GM12864 (cell line): ENCODE results near the gene ROR1.

Experiments
- DNase-seq: peaks from one replicate; pipeline ENCODE4 v3.0.0-alpha.2; 2011; ENCODE audit warnings: low read depth
- H3K4me3 ChIP-seq: 2 replicates; pipeline ENCODE4 v1.5.1; 2011; ENCODE audit warnings: mild to moderate bottlenecking, low read depth, low read length, control low read depth
- TF ChIP-seq, protein P1 (sequence below): IDR thresholded peaks from 2 replicates; pipeline ENCODE4 v1.5.1; 2011; ENCODE audit warnings: low read depth, mild to moderate bottlenecking, moderate library complexity, low read length, control low read depth, inconsistent platforms; ENCODE audit errors: missing control alignments

ROR1 gene

DNA sequence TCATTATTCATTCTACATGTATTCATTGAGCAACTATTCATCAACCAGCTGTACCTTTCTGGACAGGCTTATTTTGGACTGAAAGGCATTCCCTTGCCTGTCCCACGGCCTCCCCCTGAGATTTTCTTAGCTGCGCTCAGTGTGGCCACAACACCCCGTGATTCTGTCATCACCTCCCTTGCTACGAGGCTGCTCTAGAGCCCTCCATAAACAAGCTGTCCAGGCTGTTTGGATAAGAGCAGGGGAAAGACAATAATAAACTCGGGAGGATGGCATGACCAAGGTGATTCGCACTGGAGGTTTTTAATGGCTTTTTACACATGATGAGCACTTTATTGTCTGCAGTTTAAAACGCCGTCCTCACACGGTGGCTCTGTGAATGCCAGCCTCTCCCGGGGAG lies 139.7 kb downstream of the ROR1 start:
- TF ChIP-seq, protein P1, sequence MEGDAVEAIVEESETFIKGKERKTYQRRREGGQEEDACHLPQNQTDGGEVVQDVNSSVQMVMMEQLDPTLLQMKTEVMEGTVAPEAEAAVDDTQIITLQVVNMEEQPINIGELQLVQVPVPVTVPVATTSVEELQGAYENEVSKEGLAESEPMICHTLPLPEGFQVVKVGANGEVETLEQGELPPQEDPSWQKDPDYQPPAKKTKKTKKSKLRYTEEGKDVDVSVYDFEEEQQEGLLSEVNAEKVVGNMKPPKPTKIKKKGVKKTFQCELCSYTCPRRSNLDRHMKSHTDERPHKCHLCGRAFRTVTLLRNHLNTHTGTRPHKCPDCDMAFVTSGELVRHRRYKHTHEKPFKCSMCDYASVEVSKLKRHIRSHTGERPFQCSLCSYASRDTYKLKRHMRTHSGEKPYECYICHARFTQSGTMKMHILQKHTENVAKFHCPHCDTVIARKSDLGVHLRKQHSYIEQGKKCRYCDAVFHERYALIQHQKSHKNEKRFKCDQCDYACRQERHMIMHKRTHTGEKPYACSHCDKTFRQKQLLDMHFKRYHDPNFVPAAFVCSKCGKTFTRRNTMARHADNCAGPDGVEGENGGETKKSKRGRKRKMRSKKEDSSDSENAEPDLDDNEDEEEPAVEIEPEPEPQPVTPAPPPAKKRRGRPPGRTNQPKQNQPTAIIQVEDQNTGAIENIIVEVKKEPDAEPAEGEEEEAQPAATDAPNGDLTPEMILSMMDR = no peak

DNA sequence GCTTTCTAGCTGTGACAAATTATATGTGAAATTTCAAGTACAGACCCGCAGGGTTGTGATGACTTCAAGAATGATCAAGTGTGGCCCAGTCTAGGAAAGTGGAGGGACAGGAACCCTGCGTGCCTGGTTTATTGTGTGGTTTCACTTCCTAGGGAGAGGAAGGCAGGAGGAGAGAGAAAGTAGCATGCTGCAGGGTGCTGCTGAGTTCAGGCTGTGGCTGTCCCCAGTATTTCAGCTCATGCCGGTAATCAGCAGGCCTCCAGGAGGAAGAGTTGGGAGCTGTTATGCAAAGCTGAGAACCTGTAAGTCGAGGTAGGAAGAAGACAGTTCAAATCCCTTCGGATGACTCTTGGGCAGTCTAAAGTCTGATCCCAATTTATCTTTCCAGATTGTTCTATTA lies 140.4 kb downstream of the ROR1 start:
- TF ChIP-seq, protein P1 = no peak
- DNase-seq = no peak
- no peak overlapping the region for H3K4me3 ChIP-seq

More for the DNA sequence above, 139.7 kb downstream of the ROR1 start:
- DNase-seq = no peak
- H3K4me3 ChIP-seq = no peak overlapping the region

DNA sequence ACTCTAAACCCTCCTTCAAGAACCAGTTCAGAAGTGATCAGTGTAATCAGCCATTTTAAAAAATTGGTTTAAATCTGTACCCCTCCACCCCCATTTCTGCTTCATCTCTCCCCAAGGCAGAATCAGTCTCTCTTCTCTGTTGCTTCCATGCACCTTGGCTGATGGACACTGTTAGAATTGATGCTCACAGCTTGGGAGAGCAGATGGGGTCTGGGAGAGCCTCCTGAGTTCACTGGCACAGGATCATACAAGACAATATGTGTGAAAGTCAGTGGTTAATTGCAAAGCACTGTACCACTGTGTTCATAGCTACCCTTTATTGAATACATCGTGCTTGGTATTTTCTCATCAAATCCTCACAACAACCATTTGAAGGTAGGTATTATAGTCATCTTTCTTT lies 140.9 kb downstream of the ROR1 start:
- DNase-seq = no peak
- TF ChIP-seq, protein P1 = no peak
- H3K4me3 ChIP-seq = no peak overlapping the region

DNA sequence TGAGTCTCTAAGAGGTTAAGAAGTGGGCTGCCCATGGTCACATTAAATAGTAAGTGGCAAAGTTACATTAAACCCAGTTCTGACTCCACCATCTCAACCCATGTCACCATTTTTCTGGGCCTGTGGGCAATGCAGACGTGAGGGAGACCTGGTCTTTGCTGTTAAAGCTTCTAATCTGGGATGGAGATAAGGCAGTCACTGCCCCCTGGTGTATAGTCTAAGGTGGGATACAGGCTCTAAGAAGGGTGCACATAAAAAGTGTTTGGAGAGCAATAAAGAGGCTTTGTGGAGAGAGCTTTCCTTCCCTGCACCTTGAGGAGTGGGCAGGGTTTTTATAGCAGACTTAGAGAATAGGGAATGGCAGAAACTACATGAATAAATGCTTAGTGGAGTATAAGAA lies 141.3 kb downstream of the ROR1 start:
- H3K4me3 ChIP-seq = no peak overlapping the region
- TF ChIP-seq, protein P1 = peak; percentile 36
- DNase-seq = no peak

DNA sequence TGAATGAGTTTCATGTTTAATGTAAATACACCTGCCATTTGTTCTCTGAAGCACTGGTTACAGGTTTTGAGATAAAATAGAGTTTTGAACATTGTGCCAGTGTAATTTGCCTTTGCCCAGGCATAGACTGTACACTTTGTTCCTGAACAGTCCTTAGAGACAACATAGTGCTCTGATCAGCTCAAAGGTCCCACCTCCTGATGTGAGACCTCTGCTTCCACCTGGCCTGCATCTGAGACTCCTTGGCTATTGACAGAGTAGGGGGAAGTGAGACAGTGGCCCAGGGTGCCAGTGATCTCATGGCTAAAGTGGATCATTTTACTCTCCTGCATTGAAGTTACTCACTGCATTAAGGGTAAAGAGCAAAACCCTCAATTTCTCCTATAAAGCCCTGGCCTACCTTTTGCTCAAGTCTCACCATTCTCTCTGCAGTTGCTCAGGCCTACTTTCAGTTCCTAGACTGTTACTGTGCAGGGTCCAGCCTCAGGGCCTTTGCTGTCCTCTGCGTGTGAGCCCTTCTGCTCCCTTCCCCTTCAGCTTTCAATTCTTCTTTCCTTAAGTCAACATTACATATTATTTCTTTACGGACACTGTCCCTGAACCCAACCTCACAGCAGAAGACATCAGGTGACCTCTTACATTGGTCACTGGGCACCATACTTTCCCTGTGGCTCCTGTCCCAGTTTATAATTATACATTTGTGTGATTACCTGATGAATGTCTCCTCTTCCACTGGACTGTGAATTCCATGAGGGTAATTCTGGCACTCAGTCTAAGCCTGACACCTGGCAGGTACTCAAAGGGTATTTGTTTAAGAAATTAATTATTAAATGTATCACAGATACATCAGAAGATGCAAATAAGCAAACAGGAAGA lies 142.9 kb downstream of the ROR1 start:
- H3K4me3 ChIP-seq = no peak overlapping the region
- TF ChIP-seq, protein P1 = no peak
- DNase-seq = no peak

DNA sequence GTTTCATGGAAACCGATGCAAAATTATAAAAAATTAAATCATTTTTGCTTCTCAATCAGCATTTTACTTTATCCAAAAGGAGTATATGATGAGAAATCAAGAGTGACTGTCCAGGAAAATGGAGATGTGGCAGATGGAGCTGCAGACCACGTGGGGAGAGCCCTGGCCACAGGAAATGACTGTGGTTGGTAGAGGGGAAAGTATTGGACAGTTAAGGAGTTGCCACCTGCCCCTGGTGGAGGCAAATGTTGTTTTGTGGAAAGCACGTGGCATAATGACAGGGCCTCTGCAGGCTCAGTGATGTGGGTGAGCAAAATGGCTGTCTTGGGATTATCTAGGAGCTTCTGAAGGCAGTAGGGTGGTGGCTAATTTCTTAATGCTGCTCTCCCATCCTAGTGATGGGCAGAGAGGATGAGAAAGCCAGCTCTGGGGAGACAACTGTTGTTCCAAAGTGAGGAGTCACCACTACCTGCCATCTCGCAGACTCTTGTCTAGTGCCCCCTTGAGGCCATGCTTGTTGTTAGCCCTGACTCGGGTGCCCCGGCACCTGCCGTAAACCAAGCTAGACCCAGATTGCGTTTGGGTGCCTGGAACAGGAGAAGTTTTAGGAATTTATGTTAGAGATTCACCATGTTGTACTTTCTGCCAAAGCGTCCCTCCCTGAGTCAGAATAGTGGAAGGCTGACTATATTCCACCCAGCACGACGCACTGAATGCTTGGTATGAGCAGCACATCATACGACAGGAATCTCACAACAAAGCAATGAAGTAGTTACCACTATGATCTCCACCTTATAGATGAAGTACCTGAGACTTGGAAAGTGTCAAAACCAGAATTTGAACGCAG lies 144.0 kb downstream of the ROR1 start:
- no peak for DNase-seq
- TF ChIP-seq, protein P1 = peak; percentile 68
- H3K4me3 ChIP-seq = no peak overlapping the region
